Activated CD8-positive, alpha-beta memory T cell treated with anti-CD3 and anti-CD28 coated beads, Interleukin-2, amount 50 U/mL, for 48 hours (primary cell): Measurements from ENCODE around the gene XRCC5.

ENCODE experiments used
- DNase-seq: peaks from one replicate; pipeline ENCODE4 v3.0.0-alpha.2; 2020

Gene XRCC5

DNA sequence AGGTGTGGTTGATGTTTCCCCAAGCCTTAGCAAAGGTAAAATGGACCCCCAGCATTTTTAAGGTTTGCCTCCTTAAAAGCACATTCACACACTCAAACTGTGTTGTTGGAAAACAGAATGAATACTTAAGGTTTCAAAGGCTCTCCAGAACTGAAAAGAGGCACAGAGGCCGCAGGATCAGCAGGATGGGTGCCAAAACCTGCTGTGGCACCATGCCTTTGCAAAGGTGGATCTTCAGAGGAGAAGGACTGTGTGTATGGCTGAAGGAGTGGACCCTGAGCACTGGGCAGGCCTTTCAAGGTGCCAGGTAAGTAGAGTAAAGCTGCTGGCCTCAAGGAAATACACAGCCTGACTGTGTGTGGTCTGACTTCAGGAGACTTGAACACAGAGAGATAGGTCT, 127.3 kb downstream of the XRCC5 start:
- peak; percentile 22 for DNase-seq

DNA sequence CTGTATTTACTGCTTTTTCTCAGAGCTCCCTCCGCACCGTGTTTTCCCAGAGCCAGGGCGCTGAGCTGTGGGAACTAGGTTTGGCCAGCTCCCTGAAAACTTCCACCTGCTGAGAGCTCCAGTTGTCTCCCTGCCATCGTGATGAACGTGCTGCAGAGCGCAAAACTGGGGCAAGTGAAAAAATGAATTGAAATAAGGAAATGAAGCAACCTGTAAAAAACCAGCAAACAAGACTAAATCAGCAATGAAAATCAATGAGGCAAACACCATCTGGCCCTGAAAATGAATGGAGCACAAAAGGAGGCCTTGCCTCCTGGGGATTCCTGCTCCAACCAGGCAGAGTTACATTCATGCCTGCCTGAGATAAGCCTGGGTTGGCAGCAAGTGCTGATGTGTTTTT, 133.2 kb downstream of the XRCC5 start:
- peak; percentile 7 for DNase-seq

DNA sequence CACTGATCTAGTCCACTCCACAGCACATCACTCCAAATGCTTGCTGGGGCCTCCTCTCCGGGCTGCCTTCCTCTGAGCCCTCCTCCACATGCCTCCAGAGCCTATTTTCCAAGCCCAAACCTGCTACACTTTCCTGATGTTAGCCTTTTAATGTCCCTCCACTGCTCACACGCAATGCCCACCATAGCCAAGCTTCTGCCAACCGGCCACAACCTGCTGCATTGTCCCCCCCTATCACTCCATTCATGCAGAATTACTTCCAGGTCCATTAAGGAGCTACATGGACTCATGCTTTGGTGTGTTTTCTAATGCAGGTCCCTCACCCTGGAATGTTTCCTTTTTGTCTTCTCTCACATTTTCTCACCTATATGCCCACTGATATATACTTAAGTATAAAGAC, 133.9 kb downstream of the XRCC5 start:
- DNase-seq = peak; percentile 8

DNA sequence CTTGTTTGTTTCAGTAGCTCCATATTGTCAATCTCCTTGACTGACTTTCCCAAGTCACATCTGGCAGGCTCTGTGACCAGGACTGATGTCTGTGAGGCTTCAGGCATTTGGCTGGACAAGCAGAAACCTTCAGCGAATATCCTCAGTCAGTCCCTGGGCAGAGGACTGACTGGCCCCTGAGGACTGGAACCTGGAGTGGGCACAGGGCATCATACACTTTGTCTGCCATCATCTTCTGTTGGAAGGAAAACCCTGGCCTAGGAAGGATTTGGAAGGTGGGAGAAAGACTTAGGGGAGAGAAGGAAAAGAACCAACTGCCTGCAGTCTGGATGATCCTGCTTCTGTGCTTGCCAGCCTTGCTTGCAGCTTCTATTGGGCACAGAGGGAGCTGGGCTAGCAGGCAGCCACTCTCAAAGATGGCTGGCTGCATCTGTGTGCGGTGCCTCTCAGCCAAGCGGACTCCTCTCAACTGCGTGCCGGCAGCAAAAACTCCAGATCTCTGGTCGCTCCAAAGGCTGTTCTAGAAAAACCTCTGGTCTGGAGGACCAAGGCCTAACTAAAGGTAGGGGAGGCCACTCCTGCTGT, 136.3 kb downstream of the XRCC5 start:
- peak; percentile 25 for DNase-seq

DNA sequence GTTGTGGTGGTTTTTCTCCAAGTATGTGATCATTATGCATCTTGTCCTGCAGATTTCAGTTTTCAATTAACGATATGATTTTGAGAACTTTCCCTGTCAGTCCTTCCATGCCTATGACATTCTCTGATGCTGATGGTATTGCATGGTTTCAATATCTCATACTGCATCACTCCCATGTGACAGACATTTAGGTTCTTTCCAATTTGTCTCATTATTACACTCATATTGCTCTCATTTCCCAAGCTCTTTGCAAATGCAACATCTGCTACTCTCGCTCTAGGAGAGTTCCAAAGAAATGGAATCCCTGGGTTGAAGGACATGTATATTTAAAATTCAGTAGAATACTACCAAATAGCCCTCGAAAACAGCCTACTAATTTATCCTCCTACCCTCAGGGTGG, 137.6 kb downstream of the XRCC5 start:
- no peak for DNase-seq
